ENCODE measurements around the gene ZNF579.
A peak's percentile ranks its signal among the peaks of the same experiment; 100 is the strongest.
"Not testable (repeated sequence)": the region's sequence is repeated elsewhere in the genome, so short reads cannot be mapped to it uniquely, and the experiment has no call there.

ZNF579 gene

GRCh38 chr19:55592391-55593090 lies 11.9 kb upstream of the ZNF579 start:
- DNase-seq = no peak

GRCh38 chr19:55591555-55591954 lies 10.9 kb upstream of the ZNF579 start:
- no peak for DNase-seq

DNA sequence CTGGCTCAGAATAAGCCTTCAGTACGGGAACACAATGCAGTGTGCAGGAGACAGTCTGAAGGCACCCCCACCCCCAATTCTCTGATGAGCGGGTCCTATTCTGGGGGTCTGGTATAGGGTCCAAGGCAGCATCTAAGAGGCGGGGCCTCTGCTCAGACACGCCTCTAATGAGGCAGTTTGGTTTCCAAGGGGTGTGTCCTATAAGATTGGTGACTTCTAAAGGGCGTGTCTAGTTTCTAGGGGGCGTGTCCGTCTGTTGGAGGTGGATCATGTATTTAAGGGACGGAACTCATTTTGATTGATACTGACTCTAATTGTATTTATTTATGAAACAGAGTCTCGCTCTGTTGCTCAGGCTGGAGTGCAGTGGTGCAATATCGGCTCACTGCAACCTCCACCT lies 10.0 kb upstream of the ZNF579 start:
- no peak for DNase-seq

- no peak for DNase-seq
Observed at GRCh38 chr19:55590109-55590508, 9.5 kb upstream of the ZNF579 start.

- DNase-seq = no peak
Observed at GRCh38 chr19:55588738-55589137, 8.1 kb upstream of the ZNF579 start.

GRCh38 chr19:55586976-55587668 lies 6.5 kb upstream of the ZNF579 start:
- peak; percentile 93 for DNase-seq

- peak; percentile 70 for DNase-seq
Observed at GRCh38 chr19:55585658-55586339, 5.2 kb upstream of the ZNF579 start.

- DNase-seq = no peak
Observed at GRCh38 chr19:55584871-55585270, 4.2 kb upstream of the ZNF579 start.

DNA sequence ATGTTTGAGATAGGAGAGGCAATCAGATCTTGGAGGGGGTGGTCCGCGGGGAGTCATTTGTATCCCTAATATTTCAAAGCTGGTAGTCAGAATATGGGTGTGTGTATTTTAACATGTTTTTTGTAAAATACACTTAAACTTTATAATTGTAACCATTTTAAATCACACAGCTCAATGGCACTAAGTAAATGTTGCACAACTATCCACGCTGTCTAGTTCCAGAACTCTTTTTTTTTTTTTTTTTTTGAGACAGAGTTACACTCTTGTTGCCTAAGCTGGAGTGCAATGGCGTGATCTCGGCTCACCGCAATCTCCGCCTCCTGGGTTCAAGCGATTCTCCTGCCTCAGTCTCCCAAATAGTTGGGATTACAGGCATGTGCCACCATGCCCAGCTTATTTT lies 3.2 kb upstream of the ZNF579 start:
- DNase-seq = not testable (repeated sequence)

GRCh38 chr19:55582284-55582683 lies 1.6 kb upstream of the ZNF579 start:
- not testable (repeated sequence) for DNase-seq

DNA sequence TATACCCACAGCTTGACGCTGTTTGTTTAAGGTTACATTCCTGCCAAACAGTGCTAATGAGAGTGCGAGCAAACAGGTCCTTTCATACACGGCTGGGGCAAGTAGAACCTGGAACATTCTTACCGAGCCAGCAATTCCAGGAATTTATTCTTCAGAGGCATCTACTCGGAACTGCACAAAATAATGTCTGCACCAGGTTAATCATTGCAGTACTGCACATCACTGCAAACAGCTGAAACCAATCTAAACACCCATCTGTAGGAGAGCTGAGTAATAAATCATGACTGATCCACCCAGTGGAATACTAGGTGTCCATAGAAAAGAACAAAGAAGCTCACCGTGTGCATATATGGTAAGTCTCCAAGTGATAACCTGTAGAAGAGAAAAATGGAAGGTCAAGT lies 1.2 kb upstream of the ZNF579 start:
- DNase-seq = no peak

DNA sequence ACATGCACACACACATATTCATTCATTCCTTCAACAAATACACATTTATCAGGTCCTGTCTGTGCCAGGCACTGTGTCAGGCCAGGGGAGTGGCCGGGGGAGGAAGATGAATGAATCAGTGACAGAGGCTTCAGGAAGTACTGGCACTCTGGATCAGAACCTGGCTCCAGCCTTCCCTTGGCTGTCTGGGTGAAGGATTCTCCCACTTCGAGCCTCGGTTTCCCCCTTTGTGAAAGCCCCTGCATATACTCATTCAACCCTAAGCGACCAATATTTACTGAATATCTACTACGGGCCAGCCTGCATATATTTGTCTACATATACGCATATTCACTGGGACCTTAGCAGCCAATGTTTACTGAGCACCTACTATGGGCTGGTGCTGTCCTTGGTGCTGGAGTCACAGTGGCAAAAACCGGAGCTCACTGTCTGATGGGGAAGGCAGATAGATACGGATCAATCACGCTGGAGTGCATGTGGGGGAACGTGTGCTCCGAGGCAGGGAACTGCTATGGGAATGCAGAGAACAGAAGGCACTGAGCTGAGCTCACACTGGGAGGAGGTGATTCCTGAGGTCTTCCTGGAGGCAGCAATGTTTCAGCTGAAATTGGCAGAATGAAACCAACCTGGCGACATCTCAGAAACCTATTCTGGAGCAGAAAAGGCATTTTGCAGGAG lies 636 bp upstream of the ZNF579 start:
- DNase-seq = no peak

- no peak for DNase-seq
Observed at GRCh38 chr19:55579766-55580621, 654 bp downstream of the ZNF579 start.

GRCh38 chr19:55578761-55579747 lies 1.6 kb downstream of the ZNF579 start:
- no peak for DNase-seq

DNA sequence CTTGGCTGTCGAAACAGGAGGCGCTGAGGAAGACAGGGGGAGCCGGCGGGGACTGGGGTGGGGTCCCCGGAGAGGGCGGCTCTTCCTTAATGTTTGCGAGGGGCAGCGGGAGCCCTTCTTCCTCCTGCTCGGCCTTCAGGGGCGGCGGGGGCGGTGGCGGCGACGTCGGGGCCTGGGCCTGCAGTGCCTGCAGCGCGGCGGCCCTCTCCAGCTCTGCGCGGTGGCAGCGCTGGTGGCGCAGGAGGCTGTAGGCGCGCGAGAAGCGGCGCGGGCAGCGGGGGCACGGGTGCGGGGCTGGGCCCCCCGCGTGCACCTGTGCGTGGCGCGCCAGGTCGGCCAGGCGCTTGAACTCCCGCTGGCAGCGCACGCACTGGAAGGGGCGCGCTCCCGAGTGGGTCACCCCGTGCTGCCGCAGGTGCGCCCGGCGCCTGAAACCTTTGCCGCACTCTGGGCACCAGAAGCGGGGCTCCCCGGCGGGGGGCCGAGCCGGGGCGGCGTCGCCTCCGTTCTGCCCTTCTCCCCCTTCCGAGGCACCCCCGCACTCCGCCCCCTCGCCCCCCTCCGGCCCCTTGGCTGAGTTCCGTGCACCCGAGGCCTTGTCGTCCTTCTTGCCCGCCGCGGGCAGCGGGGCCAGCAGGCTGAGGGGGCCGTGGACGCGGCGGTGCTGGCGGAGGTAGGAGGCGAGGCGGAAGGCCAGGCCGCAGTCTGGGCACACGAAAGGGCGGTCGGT lies 2.5 kb downstream of the ZNF579 start:
- no peak for DNase-seq

DNA sequence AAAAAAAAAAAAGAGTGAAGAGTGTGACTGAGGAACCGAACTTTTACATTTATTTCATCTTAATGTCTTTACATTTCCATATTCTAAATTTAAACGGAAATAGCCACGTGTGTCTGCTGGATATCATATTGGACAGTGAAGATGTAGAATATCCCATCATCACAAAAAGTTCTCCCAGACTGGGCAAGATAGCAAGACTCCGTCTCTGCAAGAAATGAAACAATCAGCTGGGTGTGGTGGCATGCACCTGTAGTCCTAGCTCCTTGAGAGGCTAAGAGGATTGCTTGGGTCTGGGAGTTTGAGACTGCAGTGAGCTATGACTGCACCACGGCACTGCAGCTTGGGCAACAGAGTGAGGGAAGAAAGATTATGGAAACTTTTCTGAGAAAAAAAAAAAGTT lies 3.9 kb downstream of the ZNF579 start:
- DNase-seq = no peak

- DNase-seq = not testable (repeated sequence)
Observed at GRCh38 chr19:55573929-55574328, 6.7 kb downstream of the ZNF579 start.

DNA sequence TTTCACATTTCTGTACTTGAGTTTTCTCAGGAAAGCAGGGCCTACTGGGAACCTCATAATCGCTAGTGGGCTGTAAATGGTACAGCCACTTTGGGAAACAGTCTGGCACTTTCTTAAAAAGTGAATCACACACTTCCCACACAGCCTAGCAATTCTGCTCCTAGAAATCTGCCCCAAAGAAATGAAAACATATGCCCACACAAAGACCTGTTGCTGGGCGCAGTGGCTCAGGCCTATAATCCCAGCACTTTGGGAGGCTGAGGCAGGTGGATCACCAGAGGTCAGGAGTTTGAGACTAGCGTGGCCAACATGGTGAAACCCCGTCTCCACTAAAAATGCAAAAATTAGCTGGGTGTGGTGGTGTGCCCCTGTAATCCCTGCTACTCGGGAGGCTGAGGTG lies 11.2 kb downstream of the ZNF579 start:
- not testable (repeated sequence) for DNase-seq

GRCh38 chr19:55567708-55568328 lies 12.8 kb downstream of the ZNF579 start:
- no peak for DNase-seq

DNA sequence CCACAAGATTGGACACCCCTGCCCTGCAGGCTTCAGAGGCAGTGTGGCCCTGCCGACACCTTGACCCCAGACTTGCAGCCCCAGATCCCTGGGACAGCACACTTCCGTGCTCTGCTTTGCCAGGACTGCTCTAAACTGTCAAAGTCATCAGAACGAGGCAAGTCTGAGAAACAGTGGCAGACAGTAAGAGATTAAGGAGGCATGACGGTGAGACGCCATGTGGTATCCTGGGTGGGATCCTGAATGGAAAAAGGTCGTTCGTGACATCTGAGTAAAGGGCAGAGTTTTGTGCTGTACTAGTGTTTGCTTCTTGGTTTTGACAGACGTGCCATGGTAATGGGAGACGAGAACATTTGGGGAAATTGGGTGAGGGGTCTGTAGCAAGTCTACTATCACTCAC lies 13.8 kb downstream of the ZNF579 start:
- DNase-seq = no peak

Measured in activated naive CD4-positive, alpha-beta T cell treated with anti-CD3 and anti-CD28 coated beads, Interleukin-2, amount 50 U/mL, for 16 hours (primary cell).